Skeletal muscle satellite cell (primary cell): ENCODE measurements around the gene CCDC182.

Source experiments
- H3K27me3 ChIP-seq: 2 replicates; pipeline ENCODE4 v1.7.0; 2013; ENCODE audit warnings: low read length; ENCODE audit not compliant: control insufficient read depth, insufficient read depth
- H3K36me3 ChIP-seq: 2 replicates; pipeline ENCODE4 v1.7.0; 2013; ENCODE audit warnings: mild to moderate bottlenecking, control low read depth, low read length; ENCODE audit not compliant: insufficient read depth
- H3K4me1 ChIP-seq: 2 replicates; pipeline ENCODE4 v1.7.0; 2013; ENCODE audit warnings: low read length; ENCODE audit not compliant: control insufficient read depth, insufficient read depth
- H3K4me2 ChIP-seq: 2 replicates; pipeline ENCODE4 v1.7.0; 2013; ENCODE audit warnings: mild to moderate bottlenecking, low read length
- H3K4me3 ChIP-seq: 2 replicates; pipeline ENCODE4 v1.7.0; 2013; ENCODE audit warnings: low read length
- H3K9ac ChIP-seq: 2 replicates; pipeline ENCODE4 v1.7.0; 2013; ENCODE audit warnings: mild to moderate bottlenecking, low read depth, low read length, moderate library complexity
- H3K9me3 ChIP-seq: replicated peaks from 2 replicates; pipeline ENCODE4 v1.7.0; 2013; ENCODE audit warnings: mild to moderate bottlenecking, control low read depth, low read length

The CCDC182 gene

GRCh38 chr17:57755480-57756070, 10.5 kb upstream of the CCDC182 start:
- no peak overlapping the region for H3K4me2 ChIP-seq
- no peak overlapping the region for H3K9ac ChIP-seq
- no peaks in the 10 kb centered on the region for H3K36me3 ChIP-seq
- H3K9me3 ChIP-seq, result no peaks in the 10 kb centered on the region
- H3K4me3 ChIP-seq, result no peak overlapping the region
- H3K27me3 ChIP-seq, result peaks cover 26% of the 10 kb centered on the region
- no peaks in the 10 kb centered on the region for H3K4me1 ChIP-seq

- Histone ChIP-seq H3K4me2 (no peak overlapping the region), H3K9ac (no peak overlapping the region), H3K4me1 (no peaks in the 10 kb centered on the region), H3K9me3 (no peaks in the 10 kb centered on the region), H3K4me3 (no peak overlapping the region), H3K36me3 (no peaks in the 10 kb centered on the region), H3K27me3 (peaks cover 23% of the 10 kb centered on the region)
These were observed 7.2 kb upstream of the CCDC182 start for GRCh38 chr17:57752031-57752905.

GRCh38 chr17:57751348-57751971, 6.4 kb upstream of the CCDC182 start:
- Histone ChIP-seq H3K4me2 (no peak overlapping the region), H3K9me3 (no peaks in the 10 kb centered on the region), H3K9ac (no peak overlapping the region), H3K4me1 (no peaks in the 10 kb centered on the region), H3K27me3 (peaks cover 27% of the 10 kb centered on the region), H3K36me3 (no peaks in the 10 kb centered on the region), H3K4me3 (no peak overlapping the region)

- no peak overlapping the region for H3K4me3 ChIP-seq
- H3K36me3 ChIP-seq, result no peaks in the 10 kb centered on the region
- H3K4me1 ChIP-seq, result no peaks in the 10 kb centered on the region
- no peaks in the 10 kb centered on the region for H3K9me3 ChIP-seq
- H3K9ac ChIP-seq, result no peak overlapping the region
- H3K4me2 ChIP-seq, result no peak overlapping the region
- peaks cover 33% of the 10 kb centered on the region for H3K27me3 ChIP-seq
These were observed 5.8 kb upstream of the CCDC182 start for GRCh38 chr17:57750895-57751294.

GRCh38 chr17:57750109-57750871, 5.2 kb upstream of the CCDC182 start:
- Histone ChIP-seq H3K27me3 (peaks cover 38% of the 10 kb centered on the region), H3K4me1 (no peaks in the 10 kb centered on the region), H3K4me3 (no peak overlapping the region), H3K9me3 (no peaks in the 10 kb centered on the region), H3K36me3 (no peaks in the 10 kb centered on the region), H3K4me2 (no peak overlapping the region), H3K9ac (no peak overlapping the region)

DNA sequence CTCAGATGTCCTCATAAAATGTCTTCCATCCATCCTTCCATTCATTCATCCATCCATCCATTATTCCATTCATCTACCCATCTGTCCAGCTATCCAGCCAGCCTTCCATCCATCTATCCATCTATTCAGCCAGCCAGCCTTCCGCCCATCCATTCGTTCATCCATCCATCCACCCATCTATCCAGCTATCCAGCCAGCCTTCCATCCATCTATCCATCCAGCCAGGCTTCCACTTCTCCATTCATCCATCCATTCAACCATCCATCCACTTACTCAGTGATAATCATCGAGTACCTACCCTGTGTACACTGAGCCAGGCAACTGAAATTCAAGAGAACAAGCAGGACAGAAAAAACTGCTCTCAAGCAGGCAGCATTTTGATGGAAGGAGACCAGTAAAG, 4.6 kb upstream of the CCDC182 start:
- Histone ChIP-seq H3K9me3 (no peaks in the 10 kb centered on the region), H3K4me3 (no peak overlapping the region), H3K4me2 (no peak overlapping the region), H3K9ac (no peak overlapping the region), H3K27me3 (peaks cover 44% of the 10 kb centered on the region), H3K36me3 (no peaks in the 10 kb centered on the region), H3K4me1 (no peaks in the 10 kb centered on the region)

DNA sequence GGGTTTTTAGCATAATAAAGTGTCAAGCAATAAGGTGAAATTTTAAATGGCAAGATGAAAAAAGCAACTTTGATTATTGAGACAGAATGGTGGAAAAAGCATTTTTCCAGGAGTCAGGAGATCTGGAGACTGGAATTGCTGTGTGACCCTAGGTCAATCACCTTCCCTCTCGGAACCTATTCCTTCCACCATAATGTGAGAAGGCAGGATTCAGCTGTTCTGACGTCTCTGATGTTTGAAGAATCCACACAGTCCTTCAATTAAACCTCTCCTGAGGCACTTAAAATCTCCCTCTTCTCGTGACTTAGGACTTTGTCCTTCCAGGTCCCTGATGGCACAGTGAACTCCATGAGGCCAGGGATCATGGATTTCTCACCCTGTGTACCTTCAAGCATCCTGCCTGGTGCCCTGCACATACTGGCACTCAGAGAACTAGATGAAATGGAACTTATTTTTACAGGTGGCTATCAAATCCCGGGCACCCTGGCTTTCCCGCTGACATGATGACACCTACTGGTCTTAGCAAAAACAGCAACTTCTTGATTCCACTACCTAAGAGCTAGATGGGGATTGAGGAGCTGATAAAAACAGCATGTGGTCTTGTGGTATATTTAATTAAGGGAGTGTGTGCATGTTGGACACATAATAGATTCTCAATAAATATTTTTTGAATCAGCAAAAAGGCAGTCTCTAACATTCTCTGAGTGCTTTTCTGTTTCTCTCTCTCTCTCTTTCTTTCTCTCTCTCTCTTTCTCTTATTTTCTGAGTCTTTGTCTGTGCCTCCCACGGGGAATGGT, 2.3 kb upstream of the CCDC182 start:
- H3K9me3 ChIP-seq, result no peaks in the 10 kb centered on the region
- no peak overlapping the region for H3K9ac ChIP-seq
- no peak overlapping the region for H3K4me3 ChIP-seq
- H3K27me3 ChIP-seq, result peaks cover 59% of the 10 kb centered on the region
- H3K4me2 ChIP-seq, result no peak overlapping the region
- no peaks in the 10 kb centered on the region for H3K4me1 ChIP-seq
- no peaks in the 10 kb centered on the region for H3K36me3 ChIP-seq

GRCh38 chr17:57746221-57746620, 1.1 kb upstream of the CCDC182 start:
- Histone ChIP-seq H3K4me2 (no peak overlapping the region), H3K27me3 (peaks cover 62% of the 10 kb centered on the region), H3K9ac (no peak overlapping the region), H3K4me3 (no peak overlapping the region), H3K36me3 (no peaks in the 10 kb centered on the region), H3K4me1 (no peaks in the 10 kb centered on the region), H3K9me3 (no peaks in the 10 kb centered on the region)

GRCh38 chr17:57744195-57745170, 616 bp downstream of the CCDC182 start:
- H3K9me3 ChIP-seq, result no peaks in the 10 kb centered on the region
- no peak overlapping the region for H3K4me3 ChIP-seq
- H3K4me2 ChIP-seq, result no peak overlapping the region
- H3K27me3 ChIP-seq, result peaks cover 64% of the 10 kb centered on the region
- H3K4me1 ChIP-seq, result no peaks in the 10 kb centered on the region
- no peaks in the 10 kb centered on the region for H3K36me3 ChIP-seq
- no peak overlapping the region for H3K9ac ChIP-seq

GRCh38 chr17:57740235-57740528, 4.9 kb downstream of the CCDC182 start:
- no peak overlapping the region for H3K9ac ChIP-seq
- no peak overlapping the region for H3K4me3 ChIP-seq
- no peaks in the 10 kb centered on the region for H3K4me1 ChIP-seq
- H3K36me3 ChIP-seq, result no peaks in the 10 kb centered on the region
- H3K9me3 ChIP-seq, result no peaks in the 10 kb centered on the region
- peaks cover 55% of the 10 kb centered on the region for H3K27me3 ChIP-seq
- H3K4me2 ChIP-seq, result no peak overlapping the region
